ACHN (cell line): Measurements from ENCODE around the gene FNTB.
A peak's percentile ranks its signal among the peaks of the same experiment; 100 is the strongest.

ENCODE experiments used
- DNase-seq: peaks from one replicate; pipeline ENCODE4 v3.0.0-alpha.2; 2015
- in situ Hi-C: cut with HindIII; loops from 2 replicates; pipeline ENCODE4 v1.10.0; 2017; ENCODE audit warnings: low sequenced_read_pairs, low pct_ligation_motif_present, low pct_unique_long_range_greater_than_20kb

The FNTB gene

DNA sequence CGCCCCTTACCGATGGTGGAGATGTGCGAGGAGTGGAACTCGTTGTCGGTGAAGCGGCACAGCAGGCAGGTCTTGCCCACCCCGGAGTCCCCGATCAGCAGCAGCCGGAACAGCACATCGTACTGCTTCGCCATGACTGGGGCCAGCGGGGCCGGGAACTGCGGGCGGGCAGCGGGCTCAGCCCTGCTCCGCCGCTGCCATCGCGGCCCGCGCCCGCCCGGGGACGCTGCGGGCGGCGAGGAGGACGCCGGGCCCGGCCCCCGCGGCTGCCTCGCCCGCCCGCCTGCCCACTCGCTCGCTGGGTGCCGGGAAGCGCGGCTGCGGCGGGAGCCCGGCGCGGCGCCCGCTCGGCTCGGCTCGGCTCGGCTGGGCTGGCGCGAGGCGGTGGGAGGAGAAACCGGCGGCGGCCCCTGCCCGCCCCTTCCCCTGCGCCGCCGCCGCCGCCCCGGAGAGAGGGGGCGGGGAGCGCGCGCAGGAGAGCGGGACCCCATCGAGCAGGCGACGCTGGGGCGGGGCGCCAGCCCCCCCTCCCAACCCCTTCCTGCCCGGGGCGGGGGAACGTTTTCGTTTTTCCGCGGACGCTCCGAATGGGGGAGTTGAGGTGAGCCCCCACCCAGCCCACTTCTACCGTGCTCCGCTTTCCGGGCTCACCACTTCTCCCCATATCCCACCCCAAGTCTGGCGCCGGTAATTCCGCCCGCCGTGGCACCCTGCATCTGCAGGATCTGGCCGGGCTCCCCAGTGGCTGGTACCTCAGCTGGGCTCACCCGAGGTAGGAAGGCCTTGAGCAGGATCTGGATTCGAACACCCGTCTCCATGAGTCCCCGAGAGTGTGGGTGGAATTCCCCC lies 14.5 kb upstream of the FNTB start, which contains the start of gene RAB15:
TSS of gene RAB15 (minus strand) at position 394 of the 849 bp plus-strand sequence. CDS start at position 134, 260 bp downstream.
- in situ Hi-C loops, result no loop called here
- DNase-seq, result peak; percentile 39

DNA sequence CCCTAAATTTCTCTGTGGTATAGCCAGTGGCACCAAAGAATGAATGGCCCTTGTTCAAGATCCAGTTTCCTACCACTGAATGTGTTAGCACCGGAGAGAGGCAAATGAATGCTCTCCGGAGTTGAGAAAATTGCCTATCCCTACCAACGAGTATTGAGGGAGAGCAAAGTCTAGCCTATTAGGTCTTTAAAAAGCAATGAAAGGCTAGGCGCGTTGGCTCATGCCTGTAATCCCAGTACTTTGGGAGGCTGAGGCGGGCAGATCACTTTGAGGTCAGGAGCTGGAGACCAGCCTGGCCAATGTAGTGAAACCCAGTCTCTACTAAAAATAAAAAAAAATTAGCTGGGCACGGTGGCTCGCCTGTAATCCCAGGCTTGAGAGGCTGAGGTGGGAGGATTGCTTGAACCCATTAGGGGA lies 13.7 kb upstream of the FNTB start:
- DNase-seq, result no peak
- in situ Hi-C loops, result no loop called here

DNA sequence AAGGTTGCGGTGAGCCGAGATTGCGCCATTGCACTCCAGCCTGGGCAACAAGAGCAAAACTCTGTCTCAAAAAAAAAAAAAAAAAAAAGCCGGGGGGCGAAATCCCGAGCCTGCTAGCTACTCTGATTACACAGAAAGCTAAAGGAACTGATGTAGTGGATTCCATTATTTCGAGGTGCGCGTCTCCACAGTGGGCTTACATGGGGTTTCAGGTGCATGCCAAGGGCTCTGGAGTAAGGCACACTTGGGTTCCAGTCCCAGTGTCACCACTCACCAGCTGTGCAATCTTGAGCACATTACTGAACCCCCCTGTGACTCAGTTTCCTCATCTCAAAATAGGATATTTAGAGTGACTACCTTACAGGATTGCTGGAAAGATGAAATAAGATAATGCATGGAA lies 12.9 kb upstream of the FNTB start:
- no peak for DNase-seq
- in situ Hi-C loops, result no loop called here

- in situ Hi-C loops, result no loop called here
- no peak for DNase-seq
Observed at GRCh38 chr14:64974563-64974962, 12.1 kb upstream of the FNTB start.

DNA sequence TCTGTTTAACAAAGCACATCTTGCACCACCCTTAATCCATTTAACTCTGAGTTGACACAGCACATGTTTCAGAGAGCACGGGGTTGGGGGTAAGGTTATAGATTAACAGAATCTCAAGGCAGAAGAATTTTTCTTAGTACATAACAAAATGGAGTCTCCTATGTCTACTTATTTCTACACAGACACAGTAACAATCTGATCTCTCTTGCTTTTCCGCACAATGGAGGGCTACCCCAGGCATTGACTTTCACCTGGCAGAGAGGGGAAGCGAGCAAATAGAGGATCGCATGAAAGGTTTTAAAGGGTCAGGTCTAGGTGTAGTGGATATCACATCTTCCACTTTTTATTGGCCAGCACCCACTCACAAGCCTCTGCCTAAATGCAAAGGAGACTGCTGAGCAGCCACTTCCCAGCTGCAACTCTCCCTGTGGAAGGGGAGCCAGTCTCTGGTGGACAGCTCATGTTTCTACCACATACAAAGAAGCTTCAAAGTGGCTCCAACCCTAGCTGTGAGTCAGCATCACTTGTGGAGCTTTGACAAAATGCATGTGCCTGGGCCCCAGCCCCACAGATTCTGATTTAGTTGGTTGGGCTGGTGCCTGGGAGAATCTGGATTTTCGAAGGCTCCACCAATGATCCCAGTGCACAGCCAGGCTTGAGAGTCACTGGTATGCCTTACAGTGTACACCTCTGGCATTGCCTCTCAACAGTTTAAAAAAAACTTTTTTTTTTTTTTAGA lies 7.2 kb upstream of the FNTB start:
- in situ Hi-C loops, result no loop called here
- peak; percentile 34 for DNase-seq

- in situ Hi-C loops, result no loop called here
- peak; percentile 60 for DNase-seq
Observed at GRCh38 chr14:64983439-64984310, 3.0 kb upstream of the FNTB start.

- in situ Hi-C loops, result no loop called here
- no peak for DNase-seq
Observed at GRCh38 chr14:64987438-64987767, 708 bp downstream of the FNTB start.

DNA sequence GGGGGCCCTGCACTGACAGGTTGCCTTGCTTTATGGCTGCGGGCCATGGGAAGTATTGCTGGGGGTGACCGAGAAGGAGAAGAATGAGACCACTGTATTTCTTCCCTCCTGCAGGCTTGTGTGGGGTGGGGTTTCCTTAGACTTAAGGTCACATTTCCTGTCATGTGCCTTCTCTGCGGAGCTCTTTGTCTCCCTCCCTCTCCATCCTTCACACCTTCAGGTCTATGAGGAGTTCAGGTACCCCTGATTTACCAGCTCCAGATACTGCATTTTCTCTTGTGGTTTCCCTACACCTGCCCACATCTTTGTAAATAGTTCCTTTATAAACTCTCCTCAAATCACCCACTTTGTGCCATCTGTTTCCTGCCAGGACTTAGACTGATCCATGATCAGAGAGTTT lies 3.6 kb downstream of the FNTB start:
- in situ Hi-C loops, result no loop called here
- no peak for DNase-seq

DNA sequence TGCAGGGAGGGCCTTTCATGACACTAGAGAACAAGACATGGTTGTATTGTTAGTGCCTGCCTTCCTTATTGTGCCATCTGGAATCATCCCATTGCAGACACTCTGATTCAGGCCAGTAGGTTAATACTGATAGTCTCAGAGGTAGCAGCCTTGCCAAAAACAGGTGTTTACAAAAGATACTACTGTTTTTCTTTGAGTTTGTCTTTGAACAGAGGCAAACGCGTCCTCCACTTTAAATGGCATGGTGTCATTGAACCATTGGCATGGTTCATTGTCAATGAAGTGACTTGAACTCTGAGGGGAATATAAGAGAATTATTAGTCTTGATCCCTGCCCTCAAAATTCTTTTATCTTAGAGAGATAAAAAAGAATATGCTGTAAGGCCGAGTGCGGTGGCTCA lies 4.2 kb downstream of the FNTB start:
- in situ Hi-C loops, result no loop called here

GRCh38 chr14:64992328-64992885 lies 5.7 kb downstream of the FNTB start:
- in situ Hi-C loops, result no loop called here
- no peak for DNase-seq

More for the DNA sequence above, 4.2 kb downstream of the FNTB start:
- no peak for DNase-seq

DNA sequence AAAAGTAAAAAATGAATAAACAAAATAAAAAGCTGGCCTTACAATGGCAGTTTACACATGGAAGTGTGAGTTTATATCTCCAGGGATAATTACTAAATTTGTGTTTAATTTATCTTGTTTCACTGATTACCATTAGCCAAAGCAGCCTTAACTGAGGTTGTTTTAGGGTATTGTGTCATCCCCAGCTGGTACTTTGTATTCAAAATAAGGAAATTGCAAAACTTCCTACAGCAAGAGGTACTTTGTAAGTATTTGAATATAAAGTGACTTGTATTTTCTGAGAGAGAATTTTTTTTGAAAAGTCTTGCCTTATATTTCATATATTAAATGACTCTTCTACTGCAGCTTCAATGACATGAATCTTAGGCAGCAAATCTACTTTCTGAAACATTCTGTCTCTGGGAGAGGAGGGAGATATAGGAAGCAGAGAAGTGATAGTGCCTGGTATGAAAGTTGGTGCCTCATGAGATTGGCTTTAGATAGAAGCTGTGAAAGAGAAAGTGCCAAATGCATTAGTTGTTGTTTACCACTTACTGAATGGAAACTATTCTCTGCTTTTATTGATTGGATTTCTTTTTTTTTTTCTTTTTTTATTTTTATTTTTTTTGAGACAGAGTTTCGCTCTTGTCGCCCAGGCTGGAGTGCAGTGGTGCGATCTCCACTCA lies 6.7 kb downstream of the FNTB start:
- in situ Hi-C loops, result no loop called here

DNA sequence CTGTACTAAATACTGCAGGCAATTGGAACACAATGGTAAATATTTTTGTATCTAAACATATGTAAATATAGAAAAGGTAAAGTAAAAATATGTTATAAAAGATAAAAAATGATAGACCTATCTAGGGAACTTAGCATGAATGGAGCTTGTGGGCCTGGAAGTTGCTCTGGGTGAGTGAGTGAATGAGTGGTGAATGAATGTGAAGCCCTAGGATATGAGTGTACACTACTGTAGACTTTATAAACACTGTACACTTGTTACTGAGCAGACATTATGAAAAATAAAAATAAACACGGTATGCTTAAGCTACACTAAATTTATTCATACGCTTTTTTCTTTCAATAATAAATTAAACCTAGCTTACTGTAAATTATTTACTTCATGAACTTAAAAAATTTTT lies 7.8 kb downstream of the FNTB start:
- in situ Hi-C loops, result no loop called here
- DNase-seq, result no peak

More for the DNA sequence above, 6.7 kb downstream of the FNTB start:
- no peak for DNase-seq

- in situ Hi-C loops, result no loop called here
- no peak for DNase-seq
Observed at GRCh38 chr14:64995291-64995690, 8.6 kb downstream of the FNTB start.

DNA sequence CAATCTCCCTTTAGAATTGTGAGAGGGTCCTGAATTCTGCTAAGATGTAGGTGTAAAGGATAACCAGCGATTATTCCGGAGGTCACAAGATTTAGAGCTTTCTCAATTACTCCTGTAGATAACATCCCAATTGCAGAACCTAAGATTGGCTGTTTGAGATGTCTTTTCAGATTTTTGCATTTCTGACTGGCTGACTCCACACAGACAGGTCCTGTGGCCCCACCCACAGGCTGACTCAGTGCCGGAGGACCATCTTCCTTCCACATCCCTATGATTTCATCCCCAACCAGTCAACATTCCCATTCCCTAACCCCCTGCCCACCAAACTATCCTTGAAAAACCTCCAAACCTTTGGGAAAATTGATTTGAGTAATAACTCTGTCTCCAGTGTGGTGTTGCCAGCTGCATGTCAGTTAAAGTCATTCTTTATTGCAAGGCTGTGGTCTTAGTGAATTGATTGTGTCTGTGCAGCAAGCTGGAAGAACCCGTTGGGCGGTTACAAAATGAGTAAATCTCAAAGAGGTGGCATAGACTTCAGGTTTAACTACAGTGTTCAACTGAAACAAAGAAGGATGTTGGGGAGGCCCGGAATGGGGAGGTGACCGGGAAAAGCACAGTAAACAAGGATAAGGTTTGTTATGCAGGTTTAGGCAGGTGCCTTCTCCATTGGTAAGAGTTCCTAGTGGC lies 10.6 kb downstream of the FNTB start:
- in situ Hi-C loops, result no loop called here
- DNase-seq, result no peak

DNA sequence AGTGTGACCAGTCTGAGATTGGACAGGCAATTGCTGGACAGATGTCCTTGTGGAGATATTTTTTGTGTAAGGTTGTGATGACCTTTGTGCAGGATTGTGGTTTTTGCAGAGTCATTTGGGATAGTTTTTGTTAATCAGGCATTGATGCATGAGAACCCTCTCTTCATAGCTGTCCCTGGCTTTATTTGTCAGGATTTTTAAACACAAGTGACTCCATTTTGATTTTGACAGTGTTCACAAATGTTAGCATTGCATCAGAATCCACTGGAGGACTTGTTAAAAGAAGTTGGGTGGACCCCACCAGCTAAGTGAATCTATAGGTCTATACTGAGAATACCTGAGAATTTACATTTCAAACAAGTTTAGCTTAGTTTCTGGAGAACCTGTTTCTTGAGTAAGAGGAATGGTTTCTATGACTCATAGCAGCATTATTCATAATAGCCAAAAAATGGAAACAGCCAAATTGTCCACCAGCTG lies 11.8 kb downstream of the FNTB start:
- in situ Hi-C loops, result no loop called here
- no peak for DNase-seq

DNA sequence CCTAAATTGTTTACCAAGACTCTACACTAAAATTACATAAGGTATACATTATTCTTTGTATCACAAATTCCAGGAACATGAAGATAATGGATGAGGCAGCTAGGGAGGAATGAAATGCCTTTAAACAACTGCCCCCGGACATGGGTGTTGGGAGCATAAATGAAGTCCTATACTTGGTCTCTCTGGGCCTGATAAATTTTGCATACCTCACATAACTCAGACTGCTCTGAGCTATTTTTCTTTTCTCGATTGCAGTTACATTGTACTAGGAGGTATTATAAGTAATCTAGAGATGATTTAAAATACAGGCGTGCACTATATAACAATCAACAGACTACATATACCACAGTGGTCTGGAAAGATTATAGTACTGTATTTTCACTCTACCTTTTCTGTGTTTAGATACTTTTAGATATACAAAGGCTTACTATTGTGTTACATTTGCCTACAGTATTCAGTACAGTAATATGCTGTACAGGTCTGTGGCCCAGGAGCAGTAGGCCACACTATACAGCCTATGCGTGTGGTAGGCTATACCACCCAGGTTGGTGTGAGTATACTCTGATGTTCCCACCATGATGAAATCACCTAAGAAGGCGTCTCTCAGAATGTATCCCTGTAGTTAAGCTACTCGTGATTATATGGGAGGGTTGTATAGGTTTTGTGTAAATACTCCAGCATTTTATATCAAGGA lies 14.3 kb downstream of the FNTB start:
- no peak for DNase-seq
- in situ Hi-C loops, result no loop called here

GRCh38 chr14:65001723-65002122 lies 15.0 kb downstream of the FNTB start:
- DNase-seq, result no peak
- in situ Hi-C loops, result no loop called here
